ENCODE measurements around the gene CD63. TPM values are rescaled to one million over a fixed set of nuclear protein-coding genes. Genes with fewer than 3 reads are reported as not detected.

The CD63 gene
- total and polyA plus RNA-seq, 2 of the 4 experiments (the other 2 are of a cell fraction): 995 to 1,398 TPM

- TF ChIP-seq ELK1 (IDR thresholded peaks at IDR 0.05; ENCODE audit: borderline replicate concordance, low read depth, low read length): no peak
These were observed 8.2 kb upstream of the CD63 start (continued) for GRCh38 chr12:55736780-55737580.

DNA sequence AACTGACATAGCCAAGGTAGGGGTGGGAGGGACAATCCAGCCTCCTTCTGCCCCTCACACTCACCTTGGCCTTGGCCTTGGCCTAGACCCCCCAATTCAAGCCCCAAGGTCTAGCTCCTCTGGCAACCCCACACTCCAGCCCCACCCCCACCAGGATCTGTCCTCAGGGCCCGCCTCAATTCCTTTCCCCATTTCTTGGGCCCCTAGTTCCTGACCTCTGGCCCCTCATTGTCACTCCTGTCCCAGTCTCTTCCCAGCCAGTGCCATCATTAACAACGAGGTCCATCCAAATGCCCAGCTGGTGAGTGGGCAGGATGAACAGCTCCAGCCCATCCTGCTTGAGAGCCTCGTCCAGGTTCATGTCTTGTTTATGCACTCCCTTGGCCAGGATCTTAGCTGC is 7.3 kb upstream of the CD63 start:
- Histone ChIP-seq H4K8ac (ENCODE audit: low read depth in 2 of 2, low read length in 2 of 2) (no peak overlapping the region), H3K36me3 (ENCODE audit: control insufficient read depth, insufficient read depth, low read length) (no peaks in the 10 kb centered on the region), H2BK20ac (ENCODE audit: low read depth, low read length) (no peak overlapping the region), H3K56ac (ENCODE audit: extremely low read depth, insufficient read depth, low read length) (no peak overlapping the region), H3K9me3 (ENCODE audit: control insufficient read depth, insufficient read depth, low read length) (no peaks in the 10 kb centered on the region), H3K27ac (ENCODE audit: insufficient read depth, low read length) (no peak overlapping the region), H2AK5ac (ENCODE audit: low read depth, low read length) (no peak overlapping the region), H3K4me3 (ENCODE audit: insufficient read depth, low read depth, low read length) (no peak overlapping the region), H4K5ac (ENCODE audit: low read depth, low read length) (no peak overlapping the region), H3K4ac (ENCODE audit: low read depth, low read length) (no peak overlapping the region), H3K18ac (ENCODE audit: low read depth, low read length) (no peak overlapping the region), H2AK9ac (replicated peaks; ENCODE audit: low read depth, low read length, poor library complexity) (no peak overlapping the region), H3K23ac (ENCODE audit: low read depth, low read length) (no peak overlapping the region), H4K91ac (ENCODE audit: insufficient read depth, low read depth, low read length) (no peak overlapping the region), H3K79me1 (ENCODE audit: low read depth in 1 of 2, low read length in 2 of 2) (peaks cover 0 to 29% of the 10 kb centered on the region in 2 experiments; a peak in 2 of 4 replicates), H2BK15ac (ENCODE audit: low read depth, low read length) (no peak overlapping the region), H3K14ac (replicated peaks; ENCODE audit: low read depth, low read length) (no peak overlapping the region), H3K9ac (ENCODE audit: low read depth, low read length) (no peak overlapping the region), H2BK120ac (ENCODE audit: low read depth, low read length) (no peak overlapping the region), H4K20me1 (ENCODE audit: insufficient read depth, low read length) (no peaks in the 10 kb centered on the region), H2AFZ (replicated peaks; ENCODE audit: low read length, poor library complexity) (peak overlapping the region; percentile 21), H2BK5ac (ENCODE audit: low read depth, low read length, poor library complexity, severe bottlenecking) (no peak overlapping the region), H3K4me2 (ENCODE audit: low read depth, low read length) (no peak overlapping the region), H3K4me1 (ENCODE audit: control insufficient read depth, insufficient read depth, low read length) (peaks cover 6% of the 10 kb centered on the region), H3K27me3 (ENCODE audit: control insufficient read depth, insufficient read depth, low read length) (no peaks in the 10 kb centered on the region), H3K9me1 (ENCODE audit: insufficient read depth, low read length) (0 out of 2 replicates have a peak, but pooled peaks cover 3% of the 10 kb centered on the region)
- ChIA-PET POLR2A (ENCODE audit: unreplicated experiment) (no interaction called here), CTCF (interaction anchor here (1.1 kb wide), 1 partner anchor 293 kb away, joined by 3 read pairs; no protein-coding TSS in a partner anchor)
- in situ Hi-C loops (cut with MboI; ENCODE audit: low sequenced_read_pairs) (loop anchor here (5.0 kb wide), 1 partner anchor 206 kb away; no protein-coding TSS in a partner anchor), dilution Hi-C loops (cut with HindIII; ENCODE audit: low sequenced_read_pairs, unreplicated experiment) (no loop called here), intact Hi-C loops (cut with micrococcal nuclease) (loop anchor here (5.0 kb wide), 1 partner anchor 306 kb away; the partner anchor contains the start of gene RPS26)
- TF ChIP-seq, protein P1, sequence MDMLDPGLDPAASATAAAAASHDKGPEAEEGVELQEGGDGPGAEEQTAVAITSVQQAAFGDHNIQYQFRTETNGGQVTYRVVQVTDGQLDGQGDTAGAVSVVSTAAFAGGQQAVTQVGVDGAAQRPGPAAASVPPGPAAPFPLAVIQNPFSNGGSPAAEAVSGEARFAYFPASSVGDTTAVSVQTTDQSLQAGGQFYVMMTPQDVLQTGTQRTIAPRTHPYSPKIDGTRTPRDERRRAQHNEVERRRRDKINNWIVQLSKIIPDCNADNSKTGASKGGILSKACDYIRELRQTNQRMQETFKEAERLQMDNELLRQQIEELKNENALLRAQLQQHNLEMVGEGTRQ (IDR thresholded peaks at IDR 0.05; ENCODE audit: low read depth, low read length): no peak
- TF ChIP-seq NFE2L2 (IDR thresholded peaks at IDR 0.05; ENCODE audit: low read depth, low read length) (no peak), POLR2A (IDR thresholded peaks at IDR 0.05; ENCODE audit: low read depth, low read length) (no peak), MXI1 (IDR thresholded peaks at IDR 0.05; ENCODE audit: borderline replicate concordance, low read depth, low read length) (no peak), CTCF (conservative IDR thresholded peaks at IDR 0.05; ENCODE audit: low read depth, low read length) (no peak)
- DNase-seq (no peak), ATAC-seq (ENCODE audit: low read depth) (no peak)
- 57% methylated on average over 1 of the region's 3 CpGs; no CpG with 5 or more reads in 1 of the 2 experiments for WGBS, 2 experiments (ENCODE audit: extremely low coverage in 2 of 2, insufficient read length in 1 of 2)
- no TSS peak for BruUV-seq (replicated peaks)
